ENCODE measurements around the gene LIPJ.

- TF ChIP-seq CTCF (conservative IDR thresholded peaks at IDR 0.05 in 1 of 2, IDR thresholded peaks at IDR 0.05 in 1 of 2; ENCODE audit: low read depth in 1 of 2, low read length in 2 of 2) (no peak), EZH2 (IDR thresholded peaks at IDR 0.05; ENCODE audit: low read length, missing control alignments) (no peak)
Observed at GRCh38 chr10:88592906-88593305, 6.3 kb downstream of the LIPJ start.
